Endothelial cell of umbilical vein (primary cell): ENCODE data around the gene R3HCC1L. TPM values are rescaled to one million over a fixed set of nuclear protein-coding genes. Genes with fewer than 3 reads are reported as not detected.

Source experiments
- BruUV-seq: library from RNA; stranded (reverse); fragments of 400-500 nt; replicated peaks from 2 replicates; lab custom pipeline; 2021; lab: Mats Ljungman, UMichigan
- CTCF ChIA-PET: fragments of 300-600, 350-600 bp; sonication (Branson Sonifier 250); formaldehyde crosslinking; loops from one replicate; lab custom pipeline; 2021; ENCODE audit warnings: antibody characterized with exemption, inconsistent platforms; lab: Charles Lee
- POLR2A ChIA-PET: fragments of 300-600, 350-600 bp; sonication (Branson Sonifier 250); formaldehyde crosslinking; loops from one replicate; lab custom pipeline; 2021; ENCODE audit warnings: antibody characterized with exemption, inconsistent platforms; lab: Charles Lee
- DNase-seq: peaks from one replicate; pipeline ENCODE4 v3.0.0-alpha.2; 2011; ENCODE audit warnings: low read depth, low spot score
- FAIRE-seq: peaks from 2 replicates; lab custom pipeline; 2011; peaks lifted over from hg19 to GRCh38; lab: Jason Lieb, UNC
- H2AFZ ChIP-seq: 2 replicates; pipeline ENCODE4 v1.6.0; 2012; ENCODE audit warnings: low read depth, low read length, control low read depth, inconsistent platforms
- H3K27ac ChIP-seq: 2 replicates; pipeline ENCODE4 v1.5.1; 2011; ENCODE audit warnings: low read depth, mild to moderate bottlenecking, control low read depth, low read length, moderate library complexity; ENCODE audit not compliant: insufficient read depth
- H3K27me3 ChIP-seq, 2 experiments: 2 replicates each; pipeline versions ENCODE4 v1.6.0 to v1.6.1; 2011; ENCODE audit warnings: low read length in 2 of 2, mixed read lengths in 1 of 2; ENCODE audit not compliant: control insufficient read depth in 2 of 2, insufficient read depth in 2 of 2
- H3K36me3 ChIP-seq, 2 experiments: 2 replicates in 1 of 2; 3 replicates in 1 of 2; pipeline ENCODE4 v1.5.1; 2011; ENCODE audit warnings: low read length in 2 of 2, mild to moderate bottlenecking in 1 of 2, moderate library complexity in 1 of 2; ENCODE audit not compliant: control insufficient read depth in 2 of 2, insufficient read depth in 2 of 2; ENCODE audit errors: extremely low read depth in 1 of 2
- H3K4me1 ChIP-seq: 3 replicates; pipeline ENCODE4 v1.5.1; 2011; ENCODE audit warnings: mild to moderate bottlenecking, low read length; ENCODE audit not compliant: control insufficient read depth, insufficient read depth; ENCODE audit errors: extremely low read depth
- H3K4me2 ChIP-seq: 2 replicates; pipeline ENCODE4 v1.6.1; 2011; ENCODE audit warnings: low read length, control low read depth, mixed read lengths; ENCODE audit not compliant: insufficient read depth
- H3K4me3 ChIP-seq, 3 experiments: fragments of 200-600 bp in 1 of 3; sonication (generic), shearing (Covaris generic) in 1 of 3; replicated peaks in 1 of 3; 2 replicates each; pipeline ENCODE4 v1.5.1; 2011 to 2016; ENCODE audit warnings: control low read depth in 3 of 3, low read length in 3 of 3, mild to moderate bottlenecking in 2 of 3, inconsistent platforms in 1 of 3, low read depth in 1 of 3, moderate library complexity in 1 of 3; ENCODE audit not compliant: insufficient read depth in 1 of 3
- H3K79me2 ChIP-seq: 2 replicates; pipeline ENCODE4 v1.6.0; 2012; ENCODE audit warnings: low read length, inconsistent platforms; ENCODE audit not compliant: control insufficient read depth, insufficient read depth
- H3K9ac ChIP-seq: replicated peaks from 2 replicates; pipeline ENCODE3; 2011; ENCODE audit warnings: low read length, control low read depth; ENCODE audit not compliant: insufficient read depth; ENCODE audit errors: extremely low read depth
- H3K9me1 ChIP-seq: replicated peaks from 3 replicates; pipeline ENCODE4 v1.6.0; 2011; ENCODE audit warnings: mild to moderate bottlenecking, low read length; ENCODE audit not compliant: control insufficient read depth, insufficient read depth; ENCODE audit errors: extremely low read depth
- H3K9me3 ChIP-seq: replicated peaks from 2 replicates; pipeline ENCODE4 v1.5.1; 2012; ENCODE audit warnings: low read length, inconsistent platforms; ENCODE audit not compliant: control insufficient read depth, insufficient read depth
- H4K20me1 ChIP-seq: replicated peaks from 2 replicates; pipeline ENCODE3; 2011; ENCODE audit warnings: mild to moderate bottlenecking, low read length; ENCODE audit not compliant: control insufficient read depth, insufficient read depth; ENCODE audit errors: extremely low read depth
- EZH2 ChIP-seq: IDR thresholded peaks from 2 replicates; pipeline ENCODE4 v1.6.1; 2012; ENCODE audit warnings: borderline replicate concordance, low read depth, mild to moderate bottlenecking, moderate library complexity, low read length, inconsistent platforms; ENCODE audit not compliant: severe bottlenecking
- FOS ChIP-seq: IDR thresholded peaks from 2 replicates; pipeline ENCODE4 v1.6.1; 2011; ENCODE audit warnings: mild to moderate bottlenecking, low read length, moderate library complexity, borderline replicate concordance; ENCODE audit not compliant: insufficient read depth
- GATA2 ChIP-seq: IDR thresholded peaks from 2 replicates; pipeline ENCODE4 v1.7.0; 2011; ENCODE audit warnings: low read depth, mild to moderate bottlenecking, moderate library complexity, mixed read lengths, low read length; ENCODE audit not compliant: insufficient read length, insufficient read depth
- JUN ChIP-seq: IDR thresholded peaks from 2 replicates; pipeline ENCODE4 v1.6.1; 2011; ENCODE audit warnings: borderline replicate concordance, low read depth; ENCODE audit not compliant: insufficient read length, insufficient read depth
- MYC ChIP-seq: IDR thresholded peaks from one replicate; pipeline ENCODE4 v1.6.1; 2011; ENCODE audit warnings: mild to moderate bottlenecking, low read depth, low read length
- POLR2A ChIP-seq: IDR thresholded peaks from 2 replicates; pipeline ENCODE4 v1.6.1; 2012; ENCODE audit warnings: low read depth, mild to moderate bottlenecking, control low read depth, low read length
- POLR2AphosphoS5 ChIP-seq: IDR thresholded peaks from 2 replicates; pipeline ENCODE4 v1.6.1; 2012; ENCODE audit warnings: low read depth, mild to moderate bottlenecking, control low read depth, low read length, moderate library complexity; ENCODE audit not compliant: insufficient read depth
- dilution Hi-C: fragments of 300-500 bp; cut with MboI; formaldehyde crosslinking; loops from one replicate; pipeline ENCODE4 v1.15.0; 2019; ENCODE audit warnings: low sequenced_read_pairs; ENCODE audit not compliant: extremely low pct_ligation_motif_present
- intact Hi-C: fragments of 100-400 bp; cut with micrococcal nuclease; formaldehyde crosslinking; loops from one replicate; pipeline ENCODE4 v1.10.0; 2022
- polyA plus RNA-seq, 4 experiments: library from polyadenylated mRNA; depleted of rRNA in 3 of 4; stranded (reverse) in 3 of 4; unstranded in 1 of 4; fragments of >200 nt; gene quantifications; 2 replicates each; pipeline versions ENCODE4 v1.2.1 to v1.2.3, GENCODE V29; 2011 to 2012; ENCODE audit warnings: missing spikeins in 1 of 4
- total RNA-seq: library from RNA; stranded (reverse); gene quantifications from 2 replicates; pipeline ENCODE4 v1.2.3, GENCODE V29; 2021
- TF ChIP-seq, protein P1 (sequence below), 2 donors: IDR thresholded peaks; 1 replicate in 1 of 2; 2 replicates in 1 of 2; pipeline ENCODE4 v1.5.1; 2011; ENCODE audit warnings: low read length in 2 of 2, mild to moderate bottlenecking in 2 of 2, moderate library complexity in 2 of 2, control low read depth in 1 of 2, inconsistent platforms in 1 of 2, low read depth in 1 of 2; ENCODE audit not compliant: insufficient read depth in 1 of 2; ENCODE audit errors: extremely low read depth in 1 of 2
- TF ChIP-seq, protein P2 (sequence below): IDR thresholded peaks from 2 replicates; pipeline ENCODE4 v1.6.1; 2011; ENCODE audit not compliant: insufficient read depth, insufficient read length

R3HCC1L gene
- total and polyA plus RNA-seq, 2 donors (not counting 3 experiments of a cell fraction or from before 2014, with no cell fraction given) = 6.3 to 12.4 TPM

DNA sequence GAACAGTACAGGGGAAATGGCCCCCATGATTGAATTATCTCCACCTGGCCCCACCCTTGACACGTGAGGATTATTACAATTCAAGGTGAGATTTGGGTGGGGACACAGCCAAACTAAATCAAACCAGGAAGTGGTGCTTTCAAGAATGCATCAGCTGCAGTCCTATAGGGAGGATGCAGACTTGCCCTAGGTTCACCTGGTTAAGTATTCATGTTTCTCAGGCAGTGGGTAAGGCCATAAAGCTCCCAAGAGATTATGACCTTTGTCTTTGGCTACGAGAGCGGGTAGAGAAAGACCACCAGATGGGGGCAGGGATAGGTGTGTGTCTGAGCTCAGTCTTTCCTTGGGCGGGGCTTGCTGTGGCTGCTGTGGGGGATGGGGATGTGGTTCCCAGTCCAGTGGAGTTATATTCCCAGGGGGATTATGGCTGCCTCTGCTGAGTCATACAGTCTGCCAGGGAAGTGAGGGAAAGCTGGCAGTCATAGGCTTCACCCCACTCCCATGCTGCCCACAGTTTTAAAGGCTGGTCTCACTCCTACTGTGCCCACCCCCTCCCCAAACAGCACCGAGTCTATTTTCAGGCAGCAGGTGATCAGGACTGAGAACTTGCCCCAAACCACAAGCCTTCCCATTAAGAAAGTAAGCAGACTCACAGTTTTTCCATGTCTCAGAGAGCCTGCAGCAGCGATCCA is 8.4 kb upstream of the R3HCC1L start:
- intact Hi-C loops = no loop called here
- no peaks in the 10 kb centered on the region for H3K9me3 ChIP-seq
- H3K27ac ChIP-seq = no peak overlapping the region
- H3K9ac ChIP-seq = no peak overlapping the region
- DNase-seq (no peak), FAIRE-seq (no peak)
- peaks cover 2 to 3% of the 10 kb centered on the region in 2 experiments for H3K27me3 ChIP-seq
- BruUV-seq = no TSS peak
- H3K4me2 ChIP-seq = no peak overlapping the region
- no peak overlapping the region for H3K4me3 ChIP-seq
- no peaks in the 10 kb centered on the region for H3K9me1 ChIP-seq
- H4K20me1 ChIP-seq = no peaks in the 10 kb centered on the region
- H3K36me3 ChIP-seq = no peaks in the 10 kb centered on the region
- dilution Hi-C loops = no loop called here
- no peak overlapping the region for H2AFZ ChIP-seq
- H3K79me2 ChIP-seq = no peaks in the 10 kb centered on the region
- no peaks in the 10 kb centered on the region for H3K4me1 ChIP-seq
- ChIA-PET POLR2A (no interaction called here), CTCF (no interaction called here)
- TF ChIP-seq GATA2 = no peak
- no peak for TF ChIP-seq POLR2AphosphoS5
- TF ChIP-seq JUN = no peak
- TF ChIP-seq FOS = no peak
- TF ChIP-seq, protein P1, sequence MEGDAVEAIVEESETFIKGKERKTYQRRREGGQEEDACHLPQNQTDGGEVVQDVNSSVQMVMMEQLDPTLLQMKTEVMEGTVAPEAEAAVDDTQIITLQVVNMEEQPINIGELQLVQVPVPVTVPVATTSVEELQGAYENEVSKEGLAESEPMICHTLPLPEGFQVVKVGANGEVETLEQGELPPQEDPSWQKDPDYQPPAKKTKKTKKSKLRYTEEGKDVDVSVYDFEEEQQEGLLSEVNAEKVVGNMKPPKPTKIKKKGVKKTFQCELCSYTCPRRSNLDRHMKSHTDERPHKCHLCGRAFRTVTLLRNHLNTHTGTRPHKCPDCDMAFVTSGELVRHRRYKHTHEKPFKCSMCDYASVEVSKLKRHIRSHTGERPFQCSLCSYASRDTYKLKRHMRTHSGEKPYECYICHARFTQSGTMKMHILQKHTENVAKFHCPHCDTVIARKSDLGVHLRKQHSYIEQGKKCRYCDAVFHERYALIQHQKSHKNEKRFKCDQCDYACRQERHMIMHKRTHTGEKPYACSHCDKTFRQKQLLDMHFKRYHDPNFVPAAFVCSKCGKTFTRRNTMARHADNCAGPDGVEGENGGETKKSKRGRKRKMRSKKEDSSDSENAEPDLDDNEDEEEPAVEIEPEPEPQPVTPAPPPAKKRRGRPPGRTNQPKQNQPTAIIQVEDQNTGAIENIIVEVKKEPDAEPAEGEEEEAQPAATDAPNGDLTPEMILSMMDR (IDR thresholded peaks at IDR 0.05; ENCODE audit: extremely low read depth in 1 of 2, insufficient read depth in 1 of 2, low read depth in 1 of 2, low read length in 2 of 2) = no peak
- no peak for TF ChIP-seq EZH2
- TF ChIP-seq MYC = no peak
- TF ChIP-seq, protein P2, sequence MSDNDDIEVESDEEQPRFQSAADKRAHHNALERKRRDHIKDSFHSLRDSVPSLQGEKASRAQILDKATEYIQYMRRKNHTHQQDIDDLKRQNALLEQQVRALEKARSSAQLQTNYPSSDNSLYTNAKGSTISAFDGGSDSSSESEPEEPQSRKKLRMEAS = no peak
- no peak for TF ChIP-seq POLR2A
